Neural progenitor cell (in vitro differentiated cells): ENCODE measurements around the gene FCRL1. TPM values are rescaled to one million over a fixed set of nuclear protein-coding genes. Genes with fewer than 3 reads are reported as not detected.

Experiments used
- DNase-seq: peaks from one replicate; pipeline ENCODE4 v3.0.0-alpha.2; 2016; ENCODE audit warnings: low spot score
- H2AFZ ChIP-seq: fragments of 200-600 bp; sonication (generic); replicated peaks from 2 replicates; pipeline ENCODE4 v1.6.1; 2016; ENCODE audit warnings: antibody characterized with exemption
- H3F3A ChIP-seq: fragments of 200-600 bp; sonication (generic); 2 replicates; pipeline ENCODE4 v1.6.1; 2016; ENCODE audit warnings: antibody characterized with exemption, low read depth
- H3K27ac ChIP-seq: fragments of 200-600 bp; sonication (generic); 2 replicates; pipeline ENCODE4 v1.5.1; 2016; ENCODE audit warnings: mild to moderate bottlenecking
- H3K27me3 ChIP-seq: fragments of 200-600 bp; sonication (generic); 2 replicates; pipeline ENCODE4 v1.6.1; 2016; ENCODE audit warnings: mild to moderate bottlenecking, moderate library complexity
- H3K36me3 ChIP-seq: fragments of 200-600 bp; sonication (generic); 2 replicates; pipeline ENCODE4 v1.5.1; 2016
- H3K4me1 ChIP-seq: fragments of 200-600 bp; sonication (generic); 2 replicates; pipeline ENCODE4 v1.6.1; 2016; ENCODE audit warnings: mixed run types
- H3K4me2 ChIP-seq: fragments of 200-600 bp; sonication (generic); 2 replicates; pipeline ENCODE4 v1.6.1; 2016
- H3K4me3 ChIP-seq: fragments of 200-600 bp; sonication (generic); 2 replicates; pipeline ENCODE4 v1.5.1; 2016
- H3K79me2 ChIP-seq: fragments of 200-600 bp; sonication (generic); 2 replicates; pipeline ENCODE4 v1.6.1; 2016; ENCODE audit warnings: low read depth
- H3K9ac ChIP-seq: fragments of 200-600 bp; sonication (generic); 2 replicates; pipeline ENCODE4 v1.6.1; 2016
- H3K9me3 ChIP-seq: fragments of 200-600 bp; sonication (generic); 2 replicates; pipeline ENCODE4 v1.5.1; 2016; ENCODE audit warnings: low read depth
- H4K20me1 ChIP-seq: fragments of 200-600 bp; sonication (generic); 2 replicates; pipeline ENCODE4 v1.6.1; 2016; ENCODE audit warnings: low read depth
- H3K27ac Mint-ChIP-seq: 3 replicates; pipeline ENCODE4 v1.8.0; 2021; ENCODE audit warnings: mixed read lengths
- H3K27me3 Mint-ChIP-seq: 2 replicates; pipeline ENCODE4 v1.8.0; 2022; ENCODE audit warnings: low read depth, mild to moderate bottlenecking, inconsistent platforms, moderate library complexity, mixed read lengths; ENCODE audit not compliant: insufficient read depth
- H3K36me3 Mint-ChIP-seq: 3 replicates; pipeline ENCODE4 v1.8.0; 2021; ENCODE audit warnings: mixed read lengths
- H3K4me1 Mint-ChIP-seq: 3 replicates; pipeline ENCODE4 v1.8.0; 2021; ENCODE audit warnings: mixed read lengths
- H3K4me3 Mint-ChIP-seq: 3 replicates; pipeline ENCODE4 v1.8.0; 2021; ENCODE audit warnings: mild to moderate bottlenecking, moderate library complexity, mixed read lengths
- H3K9me3 Mint-ChIP-seq: 3 replicates; pipeline ENCODE4 v1.8.0; 2020; ENCODE audit warnings: mixed read lengths
- CTCF ChIP-seq: fragments of 200-600 bp; sonication (generic); IDR thresholded peaks from 2 replicates; pipeline ENCODE4 v1.5.1; 2017; ENCODE audit warnings: antibody characterized with exemption, mild to moderate bottlenecking
- EZH2 ChIP-seq: fragments of 200-600 bp; sonication (generic); IDR thresholded peaks from 2 replicates; pipeline ENCODE4 v1.6.1; 2017; ENCODE audit warnings: antibody characterized with exemption, mild to moderate bottlenecking, moderate library complexity
- EZH2phosphoT487 ChIP-seq: fragments of 200-600 bp; sonication (generic); IDR thresholded peaks from 2 replicates; pipeline ENCODE4 v1.6.1; 2017; ENCODE audit warnings: antibody characterized with exemption
- total RNA-seq: library from RNA; depleted of rRNA; stranded (reverse); fragments of >200 nt; gene quantifications from 2 replicates; pipeline ENCODE4 v1.2.3, GENCODE V29; 2015; ENCODE audit warnings: low replicate concordance

FCRL1 gene
- total RNA-seq, 1 donor from 2014 or later, result not detected

GRCh38 chr1:157776971-157777391, 42.9 kb downstream of the FCRL1 start, which contains the start of gene FCRL2:
FCRL2 (minus strand) TSS chr1:157777132; CDS start chr1:157777073, 59 bp downstream.
- Histone ChIP-seq H3F3A (no peaks in the 10 kb centered on the region), H3K4me1 (peaks cover 5% of the 10 kb centered on the region), H3K27ac (no peak within 1 kb of the TSS), H3K9me3 (no peaks in the 10 kb centered on the region), H4K20me1 (no peaks in the 10 kb centered on the region), H3K79me2 (no peaks in the 10 kb centered on the region), H3K27me3 (no peaks in the 10 kb centered on the region), H3K36me3 (no peaks in the 10 kb centered on the region), H3K4me2 (no peak within 1 kb of the TSS), H3K9ac (no peak within 1 kb of the TSS), H3K4me3 (no peak within 1 kb of the TSS), H2AFZ (no peak within 1 kb of the TSS)
- no peak within 1 kb of the TSS for H3K27ac Mint-ChIP-seq
- peaks cover 3% of the 10 kb centered on the region for H3K27me3 Mint-ChIP-seq
- H3K36me3 Mint-ChIP-seq, result no peaks in the 10 kb centered on the region
- peaks cover 8% of the 10 kb centered on the region for H3K4me1 Mint-ChIP-seq
- H3K9me3 Mint-ChIP-seq, result no peaks in the 10 kb centered on the region
- no peak for DNase-seq
- H3K4me3 Mint-ChIP-seq, result no peak within 1 kb of the TSS
- TF ChIP-seq EZH2 (no peak), CTCF (no peak), EZH2phosphoT487 (no peak)

GRCh38 chr1:157775101-157775870, 44.6 kb downstream of the FCRL1 start:
- Mint-ChIP-seq H3K9me3 (no peaks in the 10 kb centered on the region), H3K27me3 (peaks cover 3% of the 10 kb centered on the region), H3K4me3 (no peak overlapping the region), H3K4me1 (peaks cover 8% of the 10 kb centered on the region), H3K36me3 (no peaks in the 10 kb centered on the region), H3K27ac (no peak overlapping the region)
- no peaks in the 10 kb centered on the region for H3K79me2 ChIP-seq
- DNase-seq, result no peak
- no peaks in the 10 kb centered on the region for H4K20me1 ChIP-seq
- H3K4me1 ChIP-seq, result peaks cover 5% of the 10 kb centered on the region
- H3K9me3 ChIP-seq, result no peaks in the 10 kb centered on the region
- TF ChIP-seq EZH2phosphoT487 (no peak), CTCF (no peak), EZH2 (no peak)
- no peak overlapping the region for H3K27ac ChIP-seq
- no peak overlapping the region for H3K4me3 ChIP-seq
- H3K9ac ChIP-seq, result no peak overlapping the region
- H3K4me2 ChIP-seq, result no peak overlapping the region
- H2AFZ ChIP-seq, result no peak overlapping the region
- H3K27me3 ChIP-seq, result no peaks in the 10 kb centered on the region
- no peaks in the 10 kb centered on the region for H3F3A ChIP-seq
- H3K36me3 ChIP-seq, result no peaks in the 10 kb centered on the region

- Histone ChIP-seq H3K4me2 (no peak overlapping the region), H3K79me2 (no peaks in the 10 kb centered on the region), H3K4me3 (no peak overlapping the region), H3F3A (no peaks in the 10 kb centered on the region), H3K36me3 (no peaks in the 10 kb centered on the region), H3K4me1 (peaks cover 5% of the 10 kb centered on the region), H3K9me3 (no peaks in the 10 kb centered on the region), H3K9ac (no peak overlapping the region), H3K27me3 (no peaks in the 10 kb centered on the region), H3K27ac (no peak overlapping the region), H2AFZ (peak overlapping the region; percentile 10), H4K20me1 (no peaks in the 10 kb centered on the region)
- Mint-ChIP-seq H3K27ac (no peak overlapping the region), H3K27me3 (peaks cover 3% of the 10 kb centered on the region), H3K36me3 (no peaks in the 10 kb centered on the region), H3K9me3 (no peaks in the 10 kb centered on the region), H3K4me3 (no peak overlapping the region), H3K4me1 (peaks cover 4% of the 10 kb centered on the region)
- TF ChIP-seq CTCF (no peak), EZH2 (no peak), EZH2phosphoT487 (no peak)
- DNase-seq, result no peak
Measured at GRCh38 chr1:157774412-157774811, 45.5 kb downstream of the FCRL1 start.
